CD4-positive, alpha-beta T cell treated with Interleukin-1 beta for 1 hour (primary cell): Measurements from ENCODE around the gene NR1D2.
"Not testable (repeated sequence)": the region's sequence is repeated elsewhere in the genome, so short reads cannot be mapped to it uniquely, and the experiment has no call there.

Source experiments
- DNase-seq, 2 donors: peaks; one replicate each; pipeline ENCODE4 v3.0.0-alpha.2; 2020 to 2022

NR1D2 gene

DNA sequence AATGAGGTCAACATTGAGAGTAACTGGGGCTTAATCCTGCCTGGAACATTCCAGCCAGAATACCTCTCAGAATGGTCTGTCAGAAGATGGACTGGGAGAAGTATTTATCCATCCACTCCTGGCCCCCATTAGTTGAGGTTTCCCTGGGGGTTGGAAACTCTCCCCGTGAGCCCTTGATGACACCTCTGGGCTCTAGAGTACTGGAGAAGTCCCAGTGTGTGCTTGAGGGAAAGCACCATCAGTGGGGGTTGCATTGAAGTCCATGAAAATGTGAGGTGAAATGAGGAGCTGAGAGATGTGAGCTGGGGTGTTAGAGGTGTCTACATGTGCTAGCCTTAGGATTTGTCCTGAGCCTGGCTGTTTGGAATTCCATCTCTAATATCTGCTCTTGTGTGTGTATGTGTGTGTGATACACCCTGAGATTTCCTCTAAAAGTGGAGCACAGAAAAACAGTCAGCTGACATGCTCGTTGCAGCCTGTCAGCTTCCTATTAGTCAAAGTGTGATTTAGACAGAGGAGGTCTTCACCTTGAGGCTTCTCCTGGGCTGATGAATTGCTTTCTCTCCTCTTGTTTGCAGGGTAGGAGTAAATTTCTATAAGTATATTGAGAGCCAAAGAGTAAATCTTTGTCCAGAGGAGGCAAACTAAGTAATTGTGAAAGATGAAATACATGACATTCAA, 67.6 kb downstream of the NR1D2 start:
- DNase-seq, result no peak

DNA sequence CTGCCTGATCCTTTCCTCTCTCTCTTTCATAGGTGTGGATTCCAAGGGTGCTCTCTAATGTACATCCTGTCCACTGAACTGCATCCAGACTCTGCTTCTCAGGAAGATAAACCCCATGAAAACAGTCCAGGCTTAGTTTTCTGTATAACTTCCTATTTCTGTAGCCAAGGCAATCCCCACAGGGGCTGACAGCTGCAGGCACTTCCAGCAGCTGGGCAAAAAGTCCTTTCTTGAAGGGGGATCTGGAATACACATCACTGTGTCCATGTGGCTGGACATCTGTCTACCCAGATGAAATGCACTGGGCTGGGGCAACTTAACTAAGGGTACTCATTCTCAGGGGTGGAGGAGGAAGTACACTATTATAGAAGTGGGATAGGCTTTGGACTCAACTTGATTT, 72.2 kb downstream of the NR1D2 start:
- DNase-seq, result no peak

DNA sequence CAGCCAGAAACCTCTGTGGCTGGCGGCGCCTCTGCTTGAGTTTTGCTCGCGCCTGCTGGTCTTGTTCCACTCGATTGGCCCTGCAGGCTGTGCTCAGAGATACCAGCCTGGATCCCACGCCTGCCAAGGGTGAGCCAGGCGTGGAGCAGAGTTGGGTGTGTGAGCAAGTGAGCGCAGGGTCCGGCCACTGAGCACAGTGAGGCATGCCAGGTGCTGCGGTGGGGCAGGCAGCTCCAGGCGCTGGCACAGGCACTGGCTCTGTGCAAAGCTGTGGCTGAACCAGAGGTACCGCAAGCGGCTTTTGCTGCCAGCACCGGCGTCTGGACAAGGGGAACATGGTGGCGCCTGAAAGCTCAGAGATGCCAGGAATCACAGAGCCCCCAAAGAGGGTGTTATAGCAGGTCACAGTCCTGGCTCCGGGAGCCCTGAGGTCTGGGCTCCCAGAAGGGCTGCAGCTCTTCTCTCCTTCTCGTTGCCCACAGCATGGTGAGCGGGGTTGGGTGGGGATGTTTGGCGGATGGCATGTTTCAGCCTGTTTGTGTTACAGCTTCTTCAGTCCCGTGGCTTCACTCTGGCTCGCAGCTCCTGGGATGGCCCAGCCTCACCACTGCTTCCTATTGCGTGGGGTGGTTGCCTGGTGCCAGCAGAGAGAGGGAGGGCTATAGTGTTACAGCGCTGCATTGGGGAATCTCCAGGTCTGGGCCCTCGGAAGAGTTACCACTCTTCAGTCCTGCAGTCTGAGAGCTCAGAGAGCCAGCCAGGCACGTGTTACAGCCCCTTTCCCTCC, 73.9 kb downstream of the NR1D2 start:
- DNase-seq, result no peak

DNA sequence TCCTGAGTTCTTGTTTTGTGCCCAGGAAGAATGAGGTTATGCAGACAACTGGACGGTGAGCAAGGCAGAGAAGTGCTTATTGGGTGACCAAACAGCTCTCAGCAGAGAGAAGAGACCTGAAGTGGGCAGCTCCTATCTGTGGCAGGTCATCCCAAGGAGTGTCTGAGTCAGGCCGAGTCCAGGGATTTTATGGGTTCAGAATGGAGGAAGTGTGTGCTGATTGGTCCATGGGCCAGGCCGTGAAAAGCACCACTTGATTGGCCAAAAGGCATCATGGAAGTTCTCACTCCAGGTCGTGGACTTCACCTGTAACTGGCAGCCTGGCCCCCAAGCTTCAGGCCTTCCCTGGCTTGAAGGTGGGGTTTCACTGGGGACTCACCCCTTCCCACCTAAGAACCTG, 74.5 kb downstream of the NR1D2 start:
- no peak for DNase-seq

DNA sequence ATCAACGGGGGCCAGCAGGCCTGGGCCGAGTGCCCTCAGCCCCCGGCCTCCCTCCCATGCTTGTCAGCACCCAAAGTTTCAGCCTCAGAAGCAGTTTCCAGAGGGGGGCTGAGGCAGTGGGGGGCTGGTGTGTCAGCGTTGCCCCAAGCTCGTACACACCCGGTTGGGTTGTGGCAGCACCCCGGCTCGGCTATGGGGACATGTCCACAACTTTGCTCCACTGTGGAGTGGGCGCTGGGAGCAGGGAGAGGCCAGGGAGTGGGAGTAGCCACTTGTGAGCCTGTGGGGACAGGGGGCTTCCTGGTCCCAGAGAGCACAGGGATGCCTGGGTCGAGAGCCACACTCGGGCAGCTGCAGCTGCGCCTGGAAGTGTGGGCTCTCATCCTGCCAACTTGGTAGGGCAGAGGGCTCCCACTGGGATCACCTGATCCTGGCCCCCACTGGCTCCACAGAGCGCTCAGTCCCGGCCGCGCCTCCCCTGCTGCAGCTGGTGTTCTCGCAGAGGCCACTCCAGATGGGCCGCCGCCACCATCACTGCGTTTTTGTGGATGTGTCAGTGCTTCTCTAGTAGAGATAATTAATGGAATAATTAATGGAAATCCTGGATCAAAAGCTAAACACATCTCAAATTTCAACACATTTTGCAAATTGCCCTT, 75.1 kb downstream of the NR1D2 start:
- no peak for DNase-seq

DNA sequence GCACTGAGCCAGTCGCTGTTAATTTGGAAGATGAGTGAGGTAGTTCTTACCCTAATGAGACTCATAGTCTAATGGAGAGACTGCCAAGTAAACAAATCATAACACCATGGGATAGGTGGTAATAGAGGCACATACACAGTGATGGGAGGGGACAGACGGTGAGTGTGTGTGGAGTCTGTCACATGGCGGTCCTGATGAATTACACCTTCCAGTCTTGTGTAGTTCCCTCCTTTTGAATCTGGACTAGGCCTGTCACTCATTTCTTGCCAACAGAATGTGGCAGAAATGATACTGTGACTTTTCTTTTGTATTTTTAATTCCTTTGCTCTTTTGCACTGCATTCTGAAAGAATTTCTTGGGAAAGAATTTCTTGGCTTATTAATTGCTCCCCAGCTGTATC, 78.1 kb downstream of the NR1D2 start:
- no peak for DNase-seq

DNA sequence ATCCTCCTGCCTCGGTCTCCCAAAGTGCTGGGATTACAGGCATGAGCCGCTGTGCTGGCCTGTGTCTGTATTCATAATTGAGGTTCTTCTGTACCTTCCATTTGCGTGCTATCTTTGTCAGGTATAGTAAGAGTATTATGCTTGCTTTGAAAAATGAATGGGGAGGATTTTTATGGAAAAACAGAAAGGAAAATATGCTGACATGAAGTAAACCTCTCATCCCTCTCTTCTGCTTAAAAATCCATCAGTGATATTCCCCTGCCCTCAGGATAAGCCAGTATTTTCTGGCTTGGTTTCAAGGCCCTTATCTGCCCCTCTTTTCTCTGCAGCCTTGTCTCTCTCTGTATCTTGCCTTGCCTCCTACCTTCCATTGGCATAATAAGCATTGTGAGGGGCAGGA, 80.7 kb downstream of the NR1D2 start:
- DNase-seq, result no peak

DNA sequence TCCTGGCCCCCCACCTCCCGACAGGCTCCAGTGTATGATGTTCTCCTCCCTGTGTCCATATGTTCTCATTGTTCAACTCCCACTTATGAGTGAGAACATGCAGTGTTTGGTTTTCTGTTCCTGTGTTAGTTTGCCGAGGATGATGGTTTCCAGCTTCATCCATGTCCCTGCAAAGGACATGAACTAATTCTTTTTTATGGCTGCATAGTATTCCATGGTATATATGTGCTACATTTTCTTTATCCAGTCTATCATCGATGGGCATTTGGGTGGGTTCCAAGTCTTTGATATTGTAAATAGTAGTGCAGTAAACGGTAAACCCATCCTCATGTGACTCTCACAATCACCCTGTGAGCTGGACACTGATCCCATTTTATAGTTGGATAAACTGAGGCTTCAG, 81.6 kb downstream of the NR1D2 start:
- not testable (repeated sequence) for DNase-seq

DNA sequence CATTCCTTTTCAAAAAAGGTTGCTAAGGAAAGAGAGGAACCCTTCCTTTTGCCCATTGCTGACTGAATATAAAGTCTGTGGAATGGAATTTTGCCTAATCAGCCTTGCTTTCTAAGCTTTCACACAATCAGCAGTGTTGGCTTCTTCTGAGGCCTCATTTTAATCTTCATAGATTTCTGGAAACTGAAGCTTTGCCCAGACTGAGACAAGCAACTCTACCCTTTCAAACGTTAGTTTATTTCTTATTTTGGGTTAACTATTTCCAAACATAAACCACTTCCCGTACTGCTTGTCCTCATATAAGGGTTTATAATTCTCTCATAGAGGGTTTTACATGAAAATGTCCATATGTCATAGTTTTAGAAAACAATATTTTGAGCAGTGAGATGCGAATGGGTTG, 82.9 kb downstream of the NR1D2 start:
- no peak for DNase-seq
